Astrocyte (in vitro differentiated cells and primary cell): ENCODE results near the gene FPGS.

Experiments used
- EZH2 ChIP-seq: IDR thresholded peaks from 2 replicates; pipeline ENCODE4 v1.6.1; 2012; ENCODE audit warnings: mild to moderate bottlenecking, low read length, inconsistent platforms; ENCODE audit not compliant: insufficient read depth
- TF ChIP-seq, protein P1 (sequence below): IDR thresholded peaks from 2 replicates; pipeline ENCODE4 v1.5.1; 2011; ENCODE audit warnings: low read depth, mild to moderate bottlenecking, inconsistent platforms, low read length, moderate library complexity; ENCODE audit not compliant: insufficient read depth

DNA sequence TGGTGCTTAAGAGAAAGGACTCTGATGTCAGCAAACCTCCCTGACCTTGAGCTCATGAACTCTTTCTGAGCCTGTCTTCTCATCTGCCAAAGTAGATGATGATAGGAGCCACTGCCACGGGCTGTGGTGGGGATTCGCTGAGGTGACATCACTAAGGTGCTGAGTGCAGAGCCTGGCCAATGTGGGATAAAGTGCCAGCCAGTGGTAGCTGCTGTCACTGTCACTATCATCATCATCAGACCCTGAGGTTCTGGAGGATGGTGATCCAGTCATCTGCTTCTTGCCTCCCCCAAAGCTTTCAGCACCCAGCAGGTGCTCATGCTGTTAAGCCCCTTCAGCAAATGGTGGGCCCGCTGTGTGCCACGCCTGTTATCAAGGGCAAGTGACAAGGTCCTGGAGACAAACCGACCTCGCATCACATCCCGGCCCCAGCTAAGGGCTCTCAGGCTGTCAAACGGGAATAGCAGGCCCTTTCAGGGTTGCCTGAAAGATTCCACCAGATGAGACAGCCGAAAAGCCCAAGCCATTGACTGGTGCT is 6.4 kb downstream of the FPGS start:
- TF ChIP-seq, protein P1, sequence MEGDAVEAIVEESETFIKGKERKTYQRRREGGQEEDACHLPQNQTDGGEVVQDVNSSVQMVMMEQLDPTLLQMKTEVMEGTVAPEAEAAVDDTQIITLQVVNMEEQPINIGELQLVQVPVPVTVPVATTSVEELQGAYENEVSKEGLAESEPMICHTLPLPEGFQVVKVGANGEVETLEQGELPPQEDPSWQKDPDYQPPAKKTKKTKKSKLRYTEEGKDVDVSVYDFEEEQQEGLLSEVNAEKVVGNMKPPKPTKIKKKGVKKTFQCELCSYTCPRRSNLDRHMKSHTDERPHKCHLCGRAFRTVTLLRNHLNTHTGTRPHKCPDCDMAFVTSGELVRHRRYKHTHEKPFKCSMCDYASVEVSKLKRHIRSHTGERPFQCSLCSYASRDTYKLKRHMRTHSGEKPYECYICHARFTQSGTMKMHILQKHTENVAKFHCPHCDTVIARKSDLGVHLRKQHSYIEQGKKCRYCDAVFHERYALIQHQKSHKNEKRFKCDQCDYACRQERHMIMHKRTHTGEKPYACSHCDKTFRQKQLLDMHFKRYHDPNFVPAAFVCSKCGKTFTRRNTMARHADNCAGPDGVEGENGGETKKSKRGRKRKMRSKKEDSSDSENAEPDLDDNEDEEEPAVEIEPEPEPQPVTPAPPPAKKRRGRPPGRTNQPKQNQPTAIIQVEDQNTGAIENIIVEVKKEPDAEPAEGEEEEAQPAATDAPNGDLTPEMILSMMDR = no peak
- TF ChIP-seq EZH2 = no peak
